Mesodermal cell (in vitro differentiated cells): ENCODE measurements around the gene TLN1.

Experiments used
- H3K27ac ChIP-seq: 2 replicates; pipeline ENCODE4 v1.7.0; 2013; ENCODE audit warnings: mild to moderate bottlenecking, low read depth, low read length, moderate library complexity; ENCODE audit not compliant: severe bottlenecking
- H3K36me3 ChIP-seq: 2 replicates; pipeline ENCODE4 v1.7.1; 2013; ENCODE audit warnings: mild to moderate bottlenecking, low read length, moderate library complexity; ENCODE audit not compliant: control insufficient read depth, insufficient read depth
- H3K4me1 ChIP-seq: one replicate; pipeline ENCODE4 v1.7.1; 2013; ENCODE audit warnings: mild to moderate bottlenecking, low read length; ENCODE audit not compliant: insufficient read depth, control insufficient read depth, poor library complexity, severe bottlenecking
- H3K4me3 ChIP-seq: 2 replicates; pipeline ENCODE4 v1.7.0; 2013; ENCODE audit warnings: low read length, control low read depth, mild to moderate bottlenecking; ENCODE audit not compliant: insufficient read depth, poor library complexity, severe bottlenecking; ENCODE audit errors: extremely low read depth
- H3K9me3 ChIP-seq: 2 replicates; pipeline ENCODE4 v1.7.1; 2013; ENCODE audit warnings: mild to moderate bottlenecking, low read length, moderate library complexity; ENCODE audit not compliant: control insufficient read depth
- WGBS, 2 experiments: methylation state at CpG; one replicate each; pipeline ENCODE4 v1.1.5; 2013; ENCODE audit warnings: missing lambda C conversion rate in 2 of 2; ENCODE audit not compliant: insufficient coverage in 2 of 2; 5-methylcytosine and 5-hydroxymethylcytosine counted together

Gene TLN1

DNA sequence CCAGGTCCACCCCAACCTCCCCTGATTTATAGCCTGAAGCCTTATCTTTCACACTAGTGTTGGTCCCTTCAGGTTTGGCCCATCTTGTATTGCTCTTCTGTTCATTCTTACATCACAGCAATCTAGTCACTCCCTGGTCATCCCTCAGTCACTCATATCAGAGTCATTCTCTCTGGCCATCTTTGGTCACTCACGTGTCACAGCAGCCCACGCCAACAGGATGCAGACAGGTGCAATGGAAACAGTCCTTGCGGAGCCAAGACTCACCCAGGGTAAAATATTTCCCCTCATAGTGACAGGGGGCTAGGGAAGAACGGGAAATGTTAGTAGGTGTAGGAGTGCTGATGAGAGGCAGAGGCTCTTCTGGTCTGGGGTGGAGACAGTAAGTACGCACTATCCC lies 21.5 kb upstream of the TLN1 start:
- no peaks in the 10 kb centered on the region for H3K9me3 ChIP-seq

DNA sequence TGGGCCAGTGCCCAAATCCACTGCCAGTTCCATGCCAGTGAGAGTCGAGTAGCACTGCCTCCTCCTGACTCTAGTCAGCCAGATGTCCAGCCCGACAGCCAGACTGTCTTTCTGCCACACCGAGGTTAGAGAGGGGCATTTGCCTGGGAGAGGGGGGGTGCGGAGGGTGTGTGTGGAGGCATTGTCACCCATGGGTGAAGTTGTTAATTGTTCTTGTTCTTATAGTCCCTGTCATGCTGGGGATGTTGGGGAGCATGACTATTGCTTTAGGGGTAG lies 18.2 kb upstream of the TLN1 start:
- peaks cover 57% of the 10 kb centered on the region for H3K36me3 ChIP-seq
- WGBS, 2 experiments = 95% methylated on average over 3 of the region's 4 CpGs; no CpG with 5 or more reads in 1 of the 2 experiments

More for the DNA sequence above, 21.5 kb upstream of the TLN1 start:
- Histone ChIP-seq H3K4me1 (peaks cover 22% of the 10 kb centered on the region), H3K36me3 (peaks cover 34% of the 10 kb centered on the region), H3K4me3 (no peak overlapping the region), H3K27ac (no peak overlapping the region)
- 92 to 100% methylated on average over 1 to 3 of the region's 5 CpGs for WGBS, 2 experiments

DNA sequence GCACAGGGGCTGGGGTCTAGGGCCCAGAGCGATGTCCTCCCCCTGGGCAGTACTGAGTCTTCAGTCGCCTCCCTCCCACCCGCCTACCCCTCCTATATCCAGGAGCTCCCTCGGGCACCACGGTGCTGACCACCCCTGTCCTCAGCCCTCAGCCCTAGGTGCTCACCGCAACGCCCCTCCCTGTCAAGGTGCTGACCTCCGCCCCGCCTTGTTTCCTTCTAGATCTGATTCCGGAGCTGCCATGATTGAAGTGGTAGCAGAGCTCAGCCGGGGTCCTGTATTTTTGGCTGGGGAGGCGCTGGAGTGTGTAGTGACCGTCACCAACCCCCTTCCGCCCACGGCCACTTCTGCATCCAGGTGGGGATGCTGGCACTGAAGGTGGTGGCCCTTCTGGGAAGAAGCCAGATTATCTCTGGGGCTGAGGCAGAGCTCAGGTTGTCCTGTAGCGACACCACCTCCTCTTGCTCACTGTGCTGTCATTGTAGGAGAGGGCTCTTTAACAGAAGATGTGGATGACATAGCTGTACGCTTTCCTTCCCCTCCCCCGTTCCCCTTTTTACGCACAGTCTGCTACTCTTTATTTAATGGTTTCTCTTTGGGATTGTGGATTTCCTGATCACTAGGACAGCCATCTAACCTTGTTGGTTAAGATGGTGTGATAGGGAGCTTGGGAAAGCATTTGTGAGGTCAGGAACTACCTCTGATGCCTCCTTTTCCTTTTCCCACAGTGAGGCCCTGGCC lies 17.7 kb upstream of the TLN1 start:
- peaks cover 58% of the 10 kb centered on the region for H3K36me3 ChIP-seq
- H3K4me3 ChIP-seq = peak overlapping the region; percentile 89
- no peaks in the 10 kb centered on the region for H3K9me3 ChIP-seq
- peak overlapping the region; percentile 60 for H3K27ac ChIP-seq
- peaks cover 28% of the 10 kb centered on the region for H3K4me1 ChIP-seq
- WGBS, 2 experiments = 19 to 34% methylated on average over 6 to 7 of the region's 19 CpGs

More for the DNA sequence above, 18.2 kb upstream of the TLN1 start:
- H3K4me1 ChIP-seq = peaks cover 28% of the 10 kb centered on the region
- H3K9me3 ChIP-seq = no peaks in the 10 kb centered on the region
- peak overlapping the region; percentile 89 for H3K4me3 ChIP-seq
- H3K27ac ChIP-seq = no peak overlapping the region

DNA sequence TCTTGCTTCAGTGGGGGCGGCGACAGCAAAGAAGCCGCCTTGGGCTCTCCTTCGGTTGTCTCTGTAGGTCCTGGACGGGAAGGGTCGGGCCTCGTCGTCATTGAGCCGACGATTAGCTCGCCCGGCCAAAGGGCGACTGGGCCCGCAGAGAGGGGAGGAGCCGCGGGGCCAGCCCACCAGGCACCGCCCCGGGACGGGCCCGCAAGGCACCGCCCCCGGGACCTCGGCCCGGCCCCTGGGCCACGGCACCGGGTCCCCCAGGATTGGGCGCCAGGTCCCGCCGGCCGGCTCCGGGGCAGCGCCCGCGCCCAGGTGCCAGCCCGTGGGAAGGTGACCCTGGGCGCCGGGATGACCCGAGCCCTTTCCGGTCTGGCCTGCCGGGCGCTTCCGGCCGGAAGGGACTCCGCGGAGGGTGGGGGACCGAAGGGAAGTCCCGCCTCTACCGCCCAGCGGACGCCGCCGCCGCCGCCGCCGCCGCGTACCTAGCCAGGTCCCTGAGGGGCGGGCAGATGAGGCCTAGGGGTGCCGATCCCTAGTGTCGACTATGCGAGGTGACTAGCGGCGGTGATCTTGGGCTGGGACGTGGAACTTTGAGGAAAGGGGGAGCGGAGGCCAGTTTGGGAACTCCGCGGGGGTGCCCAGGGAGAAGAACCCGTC lies 17.0 kb upstream of the TLN1 start, which contains the start of the genes GBA2 and RGP1:
Gene GBA2, minus strand, starts transcription at position 371 of the 657 bp plus-strand sequence. CDS start 524 bp downstream, outside the sequence.
Gene RGP1, plus strand, starts transcription at position 430 of the 657 bp plus-strand sequence. CDS start 469 bp downstream, outside the sequence.
- Histone ChIP-seq H3K36me3 (peaks cover 58% of the 10 kb centered on the region), H3K9me3 (no peaks in the 10 kb centered on the region), H3K27ac (peak within 1 kb of the TSS; percentile 60), H3K4me3 (peak within 1 kb of the TSS; percentile 89), H3K4me1 (peaks cover 30% of the 10 kb centered on the region)
- WGBS, 2 experiments = 0% methylated on average over 40 to 68 of the region's 69 CpGs

DNA sequence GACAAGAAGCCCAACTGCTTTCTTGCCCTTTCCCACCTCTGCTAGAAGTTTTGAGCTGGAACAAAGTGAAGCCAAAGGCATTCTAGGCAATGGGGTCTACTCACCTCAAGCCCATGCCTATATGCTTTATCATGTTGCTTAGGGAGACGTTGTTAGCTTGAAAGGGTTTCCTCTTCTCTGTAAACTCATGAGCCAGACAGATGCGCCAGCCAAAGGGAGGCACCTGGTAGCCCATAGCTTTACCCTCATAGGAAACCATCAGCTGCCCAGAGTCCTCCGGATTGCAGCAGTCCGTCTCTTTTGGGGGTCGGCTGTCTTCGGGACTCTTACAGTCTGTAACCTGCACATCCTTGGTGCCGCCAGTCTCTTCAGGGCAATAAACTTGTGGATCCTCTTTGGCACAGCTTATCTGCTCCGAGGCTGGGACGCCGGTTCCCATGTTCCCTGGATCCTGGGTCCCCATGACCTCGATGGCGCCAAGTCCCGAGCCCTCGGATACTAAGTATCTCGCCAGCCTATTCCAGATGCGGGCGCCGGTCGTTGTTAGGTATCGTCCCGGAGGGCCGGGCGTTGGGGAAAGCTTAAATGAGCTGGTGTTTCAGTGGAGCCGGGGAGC lies 16.4 kb upstream of the TLN1 start:
- WGBS, 2 experiments = 1% methylated on average over 21 to 23 of the region's 24 CpGs
- Histone ChIP-seq H3K9me3 (no peaks in the 10 kb centered on the region), H3K27ac (peak overlapping the region; percentile 39)

DNA sequence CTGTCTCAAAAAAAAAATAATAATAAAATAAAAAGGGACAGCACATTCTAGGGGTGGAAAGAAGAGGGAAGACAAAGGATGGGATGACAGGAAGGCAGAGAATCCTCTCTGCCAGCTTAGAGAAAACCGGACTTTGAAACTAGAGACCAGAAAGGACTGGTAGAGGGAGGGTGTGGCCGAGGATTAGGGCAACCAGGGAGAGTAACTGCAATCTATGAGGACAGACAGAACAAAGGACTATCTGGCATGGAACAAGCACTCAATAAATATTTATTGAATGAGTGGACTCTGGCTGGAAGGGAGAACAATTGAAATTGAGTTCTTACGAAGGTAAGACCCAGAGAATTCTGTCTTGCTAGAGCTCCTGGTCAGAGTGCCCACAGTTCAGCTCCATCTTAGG lies 14.6 kb upstream of the TLN1 start:
- H3K27ac ChIP-seq = no peak overlapping the region
- H3K36me3 ChIP-seq = peaks cover 58% of the 10 kb centered on the region
- peak overlapping the region; percentile 89 for H3K4me3 ChIP-seq
- no peaks in the 10 kb centered on the region for H3K9me3 ChIP-seq
- H3K4me1 ChIP-seq = peaks cover 28% of the 10 kb centered on the region
- WGBS, 2 experiments = 80 to 84% methylated on average over 3 of the region's 3 CpGs

More for the DNA sequence above, 16.4 kb upstream of the TLN1 start:
- Histone ChIP-seq H3K36me3 (peaks cover 58% of the 10 kb centered on the region), H3K4me1 (peaks cover 28% of the 10 kb centered on the region), H3K4me3 (peak overlapping the region; percentile 89)

DNA sequence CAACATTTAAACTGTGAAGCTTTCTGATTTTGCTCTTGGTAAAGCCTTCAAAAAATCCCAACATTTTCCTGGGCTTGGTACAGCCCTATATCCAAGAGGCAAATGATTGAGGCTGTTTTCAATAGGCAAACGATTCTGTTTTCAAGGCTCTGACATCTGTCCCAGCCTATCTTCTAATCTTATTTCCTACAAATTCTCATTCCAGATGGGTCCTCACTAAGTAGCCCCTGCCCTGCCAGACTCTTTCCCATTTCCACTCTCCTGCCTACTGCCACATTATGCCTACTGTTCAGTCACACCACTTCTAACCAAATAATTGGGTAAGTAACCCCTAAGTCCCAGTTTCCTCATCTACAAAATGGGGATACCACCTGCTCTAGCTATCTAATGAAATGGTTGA lies 13.6 kb upstream of the TLN1 start:
- peaks cover 67% of the 10 kb centered on the region for H3K36me3 ChIP-seq
- H3K27ac ChIP-seq = no peak overlapping the region
- H3K9me3 ChIP-seq = no peaks in the 10 kb centered on the region
- H3K4me1 ChIP-seq = peaks cover 28% of the 10 kb centered on the region
- H3K4me3 ChIP-seq = peak overlapping the region; percentile 89
- WGBS, 2 experiments = 88 to 100% methylated on average over 1 of the region's 1 CpG

DNA sequence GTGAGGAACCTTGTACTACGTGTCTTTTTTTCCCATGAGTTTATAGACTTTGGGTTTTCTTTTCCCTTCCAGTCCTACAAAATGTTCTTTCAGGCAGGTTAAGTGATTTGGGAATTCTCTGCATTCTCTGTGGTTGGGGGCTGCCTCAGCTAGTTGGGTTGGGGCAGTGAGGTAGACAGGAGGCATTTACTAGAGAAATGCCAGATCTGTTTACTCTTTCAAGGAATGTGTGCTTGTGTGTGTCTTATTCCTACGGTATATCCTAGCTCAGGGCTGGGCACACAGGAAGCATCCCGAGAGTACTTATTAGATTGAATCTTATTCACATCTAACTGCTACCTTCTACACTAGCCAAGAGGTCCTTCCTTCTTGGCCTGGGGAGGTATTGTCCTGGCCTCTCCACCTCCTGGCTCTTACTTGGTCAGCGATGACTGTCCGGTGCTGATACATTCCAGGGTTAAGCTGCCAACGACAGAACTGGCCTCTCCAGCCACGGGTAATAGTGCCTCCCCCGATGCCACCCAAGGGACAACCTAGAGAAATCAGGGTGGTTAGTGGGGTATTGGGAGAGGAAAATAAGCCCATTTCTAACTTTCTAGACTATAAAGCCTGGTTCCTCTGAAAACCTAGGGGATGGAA lies 12.0 kb upstream of the TLN1 start:
- H3K4me3 ChIP-seq = no peak overlapping the region
- WGBS, 2 experiments = 94 to 98% methylated on average over 5 to 6 of the region's 8 CpGs
- H3K9me3 ChIP-seq = no peaks in the 10 kb centered on the region
- peak overlapping the region; percentile 75 for H3K27ac ChIP-seq
- H3K4me1 ChIP-seq = peaks cover 23% of the 10 kb centered on the region
- peaks cover 83% of the 10 kb centered on the region for H3K36me3 ChIP-seq

DNA sequence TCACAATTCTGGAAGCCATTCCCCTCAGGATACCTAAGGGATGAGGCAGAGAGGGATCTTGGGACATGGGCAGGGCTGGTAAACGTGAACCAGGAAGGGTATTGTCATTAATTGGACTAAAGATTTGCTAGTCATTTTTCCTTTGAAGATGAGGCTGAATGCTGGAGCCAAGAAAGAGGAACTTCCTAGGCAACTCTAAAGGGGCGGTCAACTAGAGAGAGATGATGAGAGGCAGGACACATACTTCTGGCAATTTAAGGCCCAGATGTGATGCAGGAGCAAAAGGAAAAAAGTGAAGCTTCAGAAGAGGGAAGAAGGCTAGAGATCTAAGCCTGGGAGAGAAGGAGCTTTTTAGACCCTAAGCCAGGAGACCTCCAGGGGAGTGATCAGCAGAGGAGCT lies 11.5 kb upstream of the TLN1 start:
- peaks cover 88% of the 10 kb centered on the region for H3K36me3 ChIP-seq
- WGBS, 2 experiments = 93 to 100% methylated on average over 2 of the region's 2 CpGs
- peak overlapping the region; percentile 75 for H3K27ac ChIP-seq
- no peak overlapping the region for H3K4me3 ChIP-seq
- H3K4me1 ChIP-seq = peaks cover 23% of the 10 kb centered on the region
- no peaks in the 10 kb centered on the region for H3K9me3 ChIP-seq

DNA sequence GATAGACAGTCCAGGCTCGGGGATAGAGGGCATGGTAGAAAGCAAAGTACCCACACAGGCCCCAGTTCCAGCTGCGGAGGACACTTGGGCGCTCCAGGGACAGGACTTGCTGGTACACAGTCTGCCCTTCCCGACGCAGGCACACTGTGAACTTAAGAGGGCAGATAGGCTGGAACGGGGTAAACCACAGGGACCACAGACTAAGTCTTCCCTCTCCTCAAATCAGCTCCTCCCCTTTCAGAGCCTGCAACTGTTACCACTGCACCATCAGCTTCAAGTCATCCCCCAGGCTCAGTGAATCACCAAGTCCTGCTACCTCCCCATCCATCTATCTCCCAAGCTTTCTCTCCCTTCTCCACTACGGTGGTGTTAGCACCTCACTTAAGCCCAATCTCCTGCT lies 9.7 kb upstream of the TLN1 start:
- 90 to 99% methylated on average over 6 of the region's 7 CpGs for WGBS, 2 experiments
- Histone ChIP-seq H3K4me1 (peaks cover 16% of the 10 kb centered on the region), H3K36me3 (peaks cover 98% of the 10 kb centered on the region), H3K27ac (no peak overlapping the region), H3K9me3 (no peaks in the 10 kb centered on the region), H3K4me3 (no peak overlapping the region)
